ENCODE data around the gene ANKRD40.
"Not testable (repeated sequence)": the region's sequence is repeated elsewhere in the genome, so short reads cannot be mapped to it uniquely, and the experiment has no call there.

The ANKRD40 gene

GRCh38 chr17:50710025-50710424 is 2.3 kb upstream of the ANKRD40 start:
- DNase-seq = no peak

DNA sequence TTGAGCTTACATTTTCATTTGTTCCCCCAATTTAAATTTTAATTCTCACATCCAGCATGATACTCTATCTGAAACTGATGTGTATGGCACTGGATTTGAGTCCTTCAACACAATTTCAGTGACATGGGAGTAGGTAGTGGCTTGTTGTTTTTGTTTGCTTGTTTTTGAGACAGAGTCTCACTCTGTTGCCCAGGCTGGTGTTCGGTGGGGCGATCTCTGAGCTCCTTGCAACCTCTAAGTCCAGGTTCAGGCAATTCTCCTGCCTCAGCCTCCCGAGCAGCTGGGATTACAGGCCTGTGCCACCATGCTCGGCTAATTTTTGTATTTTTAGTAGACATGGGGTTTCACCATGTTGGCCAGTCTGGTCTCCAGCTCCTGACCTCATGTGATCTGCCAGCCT is 1.3 kb upstream of the ANKRD40 start:
- not testable (repeated sequence) for DNase-seq

GRCh38 chr17:50708050-50709000 is 611 bp upstream of the ANKRD40 start:
- peak; percentile 55 for DNase-seq

- DNase-seq = no peak
These were observed 4.6 kb downstream of the ANKRD40 start for GRCh38 chr17:50703162-50703561.

DNA sequence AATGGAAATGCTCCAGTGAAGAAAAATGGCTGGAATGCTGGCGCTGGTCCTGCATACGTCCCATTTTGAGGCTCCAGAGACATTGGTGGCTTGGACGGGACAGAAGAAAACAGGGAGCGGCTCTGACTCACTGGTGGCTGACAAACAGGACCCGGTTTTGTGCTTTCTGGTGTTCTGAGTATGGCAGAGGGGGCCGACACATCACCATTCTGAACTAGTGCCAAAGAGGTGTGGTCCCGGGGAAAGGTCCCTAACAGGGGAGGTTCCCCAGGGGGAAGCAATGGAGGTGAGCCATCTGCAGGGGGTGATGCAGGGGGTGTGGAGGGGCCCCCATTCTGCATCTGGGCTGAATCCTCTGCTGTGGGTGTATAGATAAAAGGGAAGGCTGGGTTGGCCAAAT is 8.3 kb downstream of the ANKRD40 start:
- no peak for DNase-seq

GRCh38 chr17:50697663-50698272 is 9.9 kb downstream of the ANKRD40 start:
- DNase-seq = no peak

- DNase-seq = no peak
These were observed 10.7 kb downstream of the ANKRD40 start for GRCh38 chr17:50697062-50697461.

GRCh38 chr17:50696365-50696879 is 11.3 kb downstream of the ANKRD40 start:
- DNase-seq = no peak

DNA sequence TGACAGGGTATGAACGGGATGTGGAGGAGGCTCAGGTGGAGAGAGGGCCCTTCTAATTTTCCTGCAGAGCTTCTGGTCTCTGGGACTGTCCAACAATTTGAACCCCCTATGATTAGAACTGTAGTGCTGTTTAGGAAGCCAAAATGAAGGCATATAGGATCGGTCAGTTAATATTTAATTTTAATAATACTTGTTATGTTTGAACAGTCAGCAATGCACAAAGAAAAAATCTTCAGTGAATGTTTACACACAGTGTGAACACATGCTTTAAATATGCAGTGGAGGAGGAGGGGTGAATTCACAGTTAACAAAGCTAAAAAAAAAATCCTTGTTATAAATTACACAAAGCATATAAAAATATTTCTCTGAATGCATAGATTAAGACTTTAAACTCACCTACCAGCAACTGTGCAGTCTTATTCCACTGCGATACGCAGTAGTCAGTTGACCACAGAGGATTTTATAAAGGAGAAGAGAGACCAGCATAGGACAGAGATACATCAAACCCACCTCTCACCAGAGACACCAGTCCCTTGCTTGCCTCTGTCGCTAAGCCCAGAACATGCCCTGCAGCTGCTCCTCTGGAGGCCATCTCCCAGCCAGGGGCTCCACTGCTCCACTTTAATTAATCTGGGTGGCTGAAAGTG is 14.6 kb downstream of the ANKRD40 start:
- DNase-seq = no peak

DNA sequence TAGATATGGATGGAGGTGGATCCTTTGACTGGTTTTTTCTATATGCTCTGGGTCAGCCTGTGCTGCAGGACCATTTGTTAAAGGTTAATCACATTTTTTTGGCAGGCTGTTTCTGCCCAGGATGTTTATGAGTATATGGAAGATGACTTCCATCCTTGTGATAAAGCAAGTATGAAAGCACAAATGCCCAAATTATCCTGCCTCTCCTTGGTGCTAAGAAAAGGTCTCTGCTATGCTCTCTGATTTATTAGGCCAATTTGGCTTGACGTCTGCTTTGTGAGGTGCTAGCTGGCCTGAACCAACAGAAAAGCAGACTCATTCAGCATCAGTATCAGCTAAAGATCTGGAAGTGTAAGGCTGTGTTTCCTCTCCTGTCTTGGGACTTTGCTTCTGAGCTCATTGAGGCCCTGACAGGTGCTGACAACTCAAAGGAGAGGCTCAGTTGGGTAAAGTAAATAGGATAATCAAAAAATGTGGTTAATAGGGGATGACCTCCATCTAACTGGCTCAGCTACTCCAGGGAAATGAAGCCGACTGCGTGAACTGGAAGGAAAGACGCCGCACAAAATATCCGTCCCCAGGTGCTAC is 15.2 kb downstream of the ANKRD40 start:
- DNase-seq = no peak

- no peak for DNase-seq
These were observed 15.9 kb downstream of the ANKRD40 start for GRCh38 chr17:50691550-50692447.

DNA sequence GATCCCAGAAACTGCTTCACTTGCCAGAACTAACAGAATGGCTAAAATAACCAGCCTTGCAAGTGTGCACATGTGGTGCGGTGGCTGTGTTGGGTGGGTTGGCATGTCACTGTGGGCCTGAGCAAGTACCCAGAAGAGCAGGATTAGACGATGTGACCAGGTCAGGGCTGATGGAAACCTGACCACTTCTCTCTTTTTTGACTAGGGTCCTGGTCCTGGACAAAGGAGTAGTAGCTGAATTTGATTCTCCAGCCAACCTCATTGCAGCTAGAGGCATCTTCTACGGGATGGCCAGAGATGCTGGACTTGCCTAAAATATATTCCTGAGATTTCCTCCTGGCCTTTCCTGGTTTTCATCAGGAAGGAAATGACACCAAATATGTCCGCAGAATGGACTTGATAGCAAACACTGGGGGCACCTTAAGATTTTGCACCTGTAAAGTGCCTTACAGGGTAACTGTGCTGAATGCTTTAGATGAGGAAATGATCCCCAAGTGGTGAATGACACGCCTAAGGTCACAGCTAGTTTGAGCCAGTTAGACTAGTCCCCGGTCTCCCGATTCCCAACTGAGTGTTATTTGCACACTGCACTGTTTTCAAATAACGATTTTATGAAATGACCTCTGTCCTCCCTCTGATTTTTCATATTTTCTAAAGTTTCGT is 16.7 kb downstream of the ANKRD40 start:
- DNase-seq = no peak

- DNase-seq = no peak
These were observed 17.5 kb downstream of the ANKRD40 start for GRCh38 chr17:50689956-50690886.

DNA sequence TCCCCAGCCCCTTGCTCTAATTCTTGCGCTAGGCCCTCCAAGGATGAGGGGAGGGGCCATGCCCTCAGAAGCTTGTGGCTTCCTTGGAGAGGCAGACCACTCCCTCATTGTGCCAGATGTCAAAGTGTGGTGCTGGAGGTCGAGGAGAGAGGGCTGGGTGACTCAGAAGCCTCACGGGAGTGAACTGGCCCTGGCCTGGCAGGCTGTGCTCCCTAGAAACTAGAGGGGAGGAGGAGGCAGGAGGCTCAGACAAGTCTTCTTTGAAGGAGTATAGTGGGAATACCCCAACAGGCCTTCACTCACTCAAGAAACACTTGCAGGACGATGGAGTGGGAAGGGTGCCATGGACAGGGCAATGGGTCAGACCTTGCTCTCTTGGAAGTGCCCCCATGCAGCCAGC is 18.5 kb downstream of the ANKRD40 start:
- DNase-seq = no peak

- no peak for DNase-seq
These were observed 19.5 kb downstream of the ANKRD40 start for GRCh38 chr17:50688245-50688644.

DNA sequence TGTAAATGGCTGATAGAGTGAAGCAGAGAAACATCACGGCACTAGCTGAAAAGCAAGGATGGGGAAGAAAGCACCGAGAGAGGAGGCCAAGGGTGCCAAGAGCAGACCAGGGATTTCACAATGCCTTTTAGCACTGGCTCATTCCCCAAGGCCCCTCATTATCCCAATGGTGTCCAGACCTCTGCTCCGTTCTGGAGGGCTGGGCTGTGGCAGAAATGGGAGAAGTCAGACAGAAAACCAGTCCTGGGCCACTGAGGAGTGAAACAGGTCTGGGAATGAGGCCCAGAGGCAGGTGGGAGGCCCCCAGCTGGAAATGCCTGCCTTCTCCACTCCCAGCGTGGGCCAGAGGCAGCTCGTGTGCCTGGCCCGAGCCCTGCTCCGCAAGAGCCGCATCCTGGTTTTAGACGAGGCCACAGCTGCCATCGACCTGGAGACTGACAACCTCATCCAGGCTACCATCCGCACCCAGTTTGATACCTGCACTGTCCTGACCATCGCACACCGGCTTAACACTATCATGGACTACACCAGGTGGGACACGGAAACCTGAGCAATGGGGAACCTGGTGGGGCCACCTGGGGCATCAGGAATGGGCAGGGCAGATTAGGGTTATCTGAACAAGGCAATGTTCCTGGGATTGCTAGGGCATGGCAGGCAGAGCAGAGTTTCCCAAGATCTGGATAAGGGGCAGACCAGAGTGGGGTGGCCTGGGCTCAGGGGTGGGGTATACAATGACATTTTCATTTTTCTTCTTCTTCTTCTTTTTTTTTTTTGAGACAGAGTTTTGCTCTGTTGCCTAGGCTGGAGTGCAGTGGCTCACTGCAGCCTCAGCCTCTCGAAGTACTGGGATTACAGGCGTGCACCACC is 20.3 kb downstream of the ANKRD40 start:
- DNase-seq = no peak

GRCh38 chr17:50686494-50687199 is 21.1 kb downstream of the ANKRD40 start:
- DNase-seq = no peak

GRCh38 chr17:50685691-50686493 is 21.8 kb downstream of the ANKRD40 start:
- DNase-seq = no peak
